ENCODE results near the gene RELN.

The RELN gene

DNA sequence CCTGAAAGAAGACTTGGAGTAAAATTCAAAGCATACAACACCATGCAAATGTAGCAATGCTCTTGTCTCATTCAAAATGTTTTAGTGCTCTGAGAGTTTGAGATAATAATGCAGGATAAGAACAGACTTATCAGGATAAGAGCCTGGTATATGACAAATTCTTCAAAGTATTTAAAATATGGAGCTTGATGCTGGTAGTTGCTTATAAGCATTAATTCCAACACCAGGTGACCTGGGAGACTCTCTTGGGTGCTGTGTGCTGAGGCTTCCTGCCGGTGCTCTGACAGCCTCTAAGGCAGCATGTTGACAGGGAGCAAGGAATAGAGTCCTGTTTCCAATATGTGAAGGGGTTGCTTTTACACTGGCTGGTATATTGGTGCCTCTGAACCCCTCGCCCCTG is 508.7 kb downstream of the RELN start:
- DNase-seq (ENCODE audit: low spot score) = no peak

DNA sequence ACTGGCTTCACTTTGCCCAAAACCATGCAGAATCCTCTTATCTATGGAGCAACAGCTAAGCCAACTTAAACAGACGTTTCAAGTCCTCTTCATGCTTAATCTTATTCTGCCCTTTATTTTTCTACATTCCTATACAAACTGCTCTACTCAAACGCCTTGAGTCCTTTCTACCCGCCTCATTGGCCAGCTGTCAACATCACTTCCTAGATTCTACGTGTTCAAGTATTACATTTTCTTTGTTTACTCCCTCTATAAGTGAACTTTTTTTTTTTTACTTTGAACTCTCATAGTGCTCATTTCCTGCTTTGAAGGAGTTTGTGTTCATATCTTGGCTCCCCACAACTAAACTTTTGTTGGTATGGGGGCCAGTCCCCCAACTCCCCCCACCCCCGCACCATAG is 514.5 kb downstream of the RELN start:
- DNase-seq (ENCODE audit: low spot score) = no peak

DNA sequence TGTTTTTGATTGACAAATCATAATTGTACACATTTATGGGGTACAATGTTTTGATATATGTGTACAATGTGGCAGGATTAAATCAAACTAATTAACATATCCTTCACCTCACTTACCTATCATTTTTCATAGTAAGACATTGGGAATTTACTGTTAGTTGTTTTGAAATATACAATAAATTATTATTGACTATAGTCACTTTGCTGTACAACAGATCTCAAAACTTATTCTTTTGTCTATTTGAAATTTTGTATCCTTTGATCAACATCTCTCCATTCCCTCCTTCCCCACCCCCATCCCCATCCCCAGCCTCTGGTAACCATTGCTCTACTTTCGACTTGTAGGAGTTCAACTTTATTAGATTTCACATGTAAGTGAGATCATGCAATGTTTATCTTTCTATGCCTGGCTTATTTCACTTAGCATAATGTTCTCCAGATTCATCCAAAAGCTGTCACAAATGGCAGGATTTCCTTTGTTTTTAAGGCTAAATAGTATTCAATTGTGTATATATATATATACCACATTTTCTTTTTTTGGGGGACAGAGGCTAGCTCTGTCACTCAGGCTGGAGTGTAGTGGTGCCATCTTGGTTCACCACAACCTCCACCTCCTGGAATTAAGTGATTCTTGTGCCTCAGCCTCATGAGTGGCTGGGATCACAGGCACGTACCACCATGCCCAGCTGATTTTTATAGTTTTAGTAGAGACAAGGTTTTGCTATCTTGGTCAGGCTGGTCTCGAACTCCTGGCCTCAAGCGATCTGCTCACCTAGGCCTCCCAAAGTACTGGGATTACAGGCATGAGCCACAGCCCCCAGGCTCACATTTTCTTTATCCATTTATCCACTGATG is 520.1 kb downstream of the RELN start:
- no peak for DNase-seq (ENCODE audit: low spot score)

DNA sequence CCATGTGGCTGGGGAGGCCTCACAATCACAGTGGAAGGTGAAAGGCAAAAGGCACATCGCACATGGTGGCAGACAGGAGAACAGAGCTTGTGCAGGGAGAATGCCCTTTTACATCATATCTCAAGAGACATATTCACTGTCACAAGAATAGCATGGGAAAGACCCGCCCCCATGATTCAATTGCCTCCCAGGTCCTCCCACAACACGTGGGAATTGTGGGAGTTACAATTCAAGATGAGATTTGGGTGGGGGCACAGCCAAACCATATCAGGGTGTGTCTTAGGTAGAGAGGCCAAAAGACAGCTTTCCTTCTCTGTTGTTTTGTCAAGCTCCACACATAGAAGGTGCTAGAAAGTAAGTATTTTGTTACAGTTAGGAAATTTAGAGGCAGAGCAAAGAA is 522.6 kb downstream of the RELN start:
- DNase-seq (ENCODE audit: low spot score) = no peak

DNA sequence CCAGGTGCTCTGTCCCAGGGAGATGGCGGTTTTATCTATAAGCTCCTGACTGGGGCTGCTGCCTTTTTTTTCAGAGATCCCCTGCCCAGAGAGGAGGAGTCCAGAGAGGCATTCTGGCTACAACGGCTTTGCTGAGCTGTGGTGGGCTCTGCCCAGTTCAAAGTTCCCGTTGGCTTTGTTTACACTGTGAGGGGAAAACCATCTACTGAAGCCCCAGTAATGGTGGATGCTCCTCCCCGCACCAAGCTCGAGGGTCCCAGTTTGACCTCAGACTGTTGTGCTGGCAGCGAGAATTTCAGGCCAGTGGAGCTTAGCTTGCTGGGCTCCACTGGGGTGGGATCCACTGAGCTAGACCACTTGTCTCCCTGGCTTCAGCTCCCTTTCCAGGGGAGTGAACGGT is 527.1 kb downstream of the RELN start:
- DNase-seq (ENCODE audit: low spot score) = no peak

DNA sequence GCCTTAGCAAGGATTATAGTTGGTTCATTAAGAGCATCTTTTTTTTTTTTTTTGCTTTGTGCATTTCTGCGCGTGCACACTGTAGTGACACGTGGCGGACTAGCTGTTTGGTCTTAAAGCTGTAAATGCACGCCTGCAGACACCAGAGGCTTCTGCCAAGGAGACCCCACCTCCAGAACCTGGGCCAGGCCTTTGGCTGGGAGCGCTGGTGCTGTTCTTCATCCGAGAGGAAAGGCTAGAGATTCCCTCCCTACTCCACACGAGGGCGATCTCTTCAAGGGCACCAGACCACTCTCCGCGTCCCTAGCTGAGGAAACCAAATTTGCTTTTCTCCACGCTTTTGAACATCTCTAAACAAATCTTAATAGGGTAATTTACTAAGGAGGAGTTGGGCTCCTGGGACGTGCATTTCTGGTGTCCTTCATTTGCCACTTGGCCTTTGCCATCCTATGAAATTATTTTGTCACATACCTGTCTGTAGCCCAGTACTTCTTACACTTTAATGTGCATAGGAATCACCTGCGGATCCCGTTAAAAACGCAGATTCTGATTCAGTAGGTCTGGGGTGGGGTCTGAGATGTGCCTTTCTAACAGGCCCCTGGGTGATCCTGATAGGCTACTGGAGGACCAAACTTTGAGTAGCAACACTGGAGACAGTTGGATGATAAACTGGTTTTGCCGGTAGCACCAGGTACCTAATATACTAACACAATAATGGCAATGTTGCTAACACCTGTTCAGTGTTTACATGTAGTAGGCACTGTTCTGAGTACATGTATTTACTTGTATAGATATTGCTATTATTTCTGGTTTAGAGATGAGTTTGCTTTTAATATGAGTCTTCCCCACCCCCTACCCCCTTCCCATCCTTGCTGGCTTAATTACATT is 542.1 kb downstream of the RELN start:
- DNase-seq (ENCODE audit: low spot score) = peak; percentile 79

DNA sequence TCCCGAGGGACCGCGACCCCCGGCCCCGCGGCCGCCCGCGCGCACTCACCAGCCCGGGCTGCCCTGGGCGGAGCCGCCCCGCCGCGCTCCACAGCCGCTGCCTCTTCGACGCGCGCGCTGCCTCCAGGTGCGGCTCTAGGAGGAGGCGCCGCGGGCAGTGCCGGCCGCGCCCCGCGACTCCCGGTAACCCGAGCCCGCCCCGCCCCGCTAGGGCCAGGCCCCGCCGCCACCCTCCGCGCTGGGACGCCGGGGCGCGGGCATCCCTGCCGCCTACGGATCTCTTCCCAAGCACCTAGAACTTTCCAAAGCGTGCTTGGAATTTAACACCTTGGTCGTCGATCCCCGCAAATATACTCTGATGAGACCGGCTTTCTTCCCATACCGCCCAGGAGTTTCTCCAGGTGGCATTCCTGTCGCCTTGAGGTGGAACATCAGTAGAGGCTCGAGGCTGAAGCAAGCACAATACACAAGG is 543.4 kb downstream of the RELN start, which contains the start of gene SLC26A5:
SLC26A5 (minus strand) TSS at position 159 of the 472 bp plus-strand sequence. CDS start 24,693 bp downstream, outside the sequence.
- DNase-seq (ENCODE audit: low spot score) = no peak

DNA sequence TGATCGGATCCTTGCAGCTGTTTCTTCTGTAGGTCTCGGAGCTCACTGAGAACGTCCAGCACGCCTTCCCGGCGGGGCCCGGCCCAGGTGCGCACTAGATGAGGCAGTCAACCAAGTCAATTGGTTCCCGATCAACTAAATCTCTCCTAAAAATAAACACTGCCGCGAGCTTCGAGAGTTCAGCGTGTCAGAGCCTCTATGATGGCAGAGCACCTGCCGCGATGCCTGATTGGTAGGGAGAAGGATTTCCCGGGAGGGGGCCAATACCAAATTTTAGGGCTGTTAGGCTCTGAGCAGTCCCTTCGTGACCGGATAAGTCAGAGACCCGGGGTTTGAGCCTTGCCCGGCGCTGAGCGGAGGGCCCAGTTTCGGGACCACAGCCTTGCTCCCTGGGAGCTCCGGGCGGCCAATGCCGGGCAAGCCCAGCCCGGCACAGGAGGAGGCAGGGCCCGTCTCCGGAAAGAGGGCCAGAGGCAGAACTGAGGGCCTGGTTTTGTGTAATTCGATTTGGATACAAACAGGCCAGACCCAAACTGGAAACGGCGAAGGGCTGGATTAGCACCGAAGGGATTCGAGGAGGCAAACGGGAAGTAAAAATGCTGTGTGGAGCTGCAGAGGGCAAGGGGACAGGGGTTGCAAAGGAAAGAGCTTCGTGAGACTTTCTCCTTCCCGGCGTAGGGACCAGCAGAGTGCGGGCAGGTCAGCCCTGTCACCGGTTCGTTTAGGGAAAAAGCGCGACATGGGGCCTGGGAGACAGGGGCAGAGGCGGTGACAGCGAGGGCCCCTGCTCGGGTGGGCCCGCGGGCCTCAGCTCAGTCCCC is 544.0 kb downstream of the RELN start:
- no peak for DNase-seq (ENCODE audit: low spot score)

DNA sequence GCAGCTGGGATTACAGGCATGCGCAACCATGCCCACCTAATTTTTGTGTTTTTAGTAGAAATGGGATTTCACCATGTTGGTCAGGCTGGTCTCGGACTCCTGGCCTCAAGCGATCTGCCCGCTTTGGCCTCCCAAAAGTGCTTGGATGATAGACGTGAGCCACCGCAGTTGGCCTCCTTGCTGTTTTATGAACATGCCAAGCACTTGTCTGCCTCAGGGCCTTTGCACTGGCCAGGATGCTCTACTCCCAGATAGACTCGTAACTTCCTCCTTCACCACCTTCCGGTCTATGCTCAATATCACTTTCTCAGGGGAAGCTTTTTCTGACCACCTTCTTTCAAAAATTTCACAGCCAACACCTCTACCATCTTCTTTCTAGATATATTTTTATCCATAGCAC is 549.8 kb downstream of the RELN start:
- DNase-seq (ENCODE audit: low spot score) = no peak

DNA sequence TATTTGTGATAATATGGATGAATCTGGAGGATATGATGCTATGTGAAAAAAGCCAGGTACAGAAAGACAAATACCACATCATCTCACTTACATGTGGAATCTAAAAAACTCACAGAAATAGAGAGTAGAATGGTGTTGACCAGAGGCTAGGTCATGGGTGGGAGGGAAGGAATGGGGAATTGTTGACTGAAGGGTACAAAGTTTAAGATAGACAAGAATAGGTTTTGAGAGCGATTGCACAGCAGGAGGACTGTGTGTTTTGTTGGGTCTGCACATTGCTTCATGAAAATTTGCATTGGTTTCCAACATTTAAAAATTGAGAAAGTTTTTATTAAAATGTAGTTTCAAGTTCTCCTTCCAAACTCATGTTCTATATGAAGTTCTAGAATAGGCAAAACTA is 551.8 kb downstream of the RELN start:
- DNase-seq (ENCODE audit: low spot score) = no peak

DNA sequence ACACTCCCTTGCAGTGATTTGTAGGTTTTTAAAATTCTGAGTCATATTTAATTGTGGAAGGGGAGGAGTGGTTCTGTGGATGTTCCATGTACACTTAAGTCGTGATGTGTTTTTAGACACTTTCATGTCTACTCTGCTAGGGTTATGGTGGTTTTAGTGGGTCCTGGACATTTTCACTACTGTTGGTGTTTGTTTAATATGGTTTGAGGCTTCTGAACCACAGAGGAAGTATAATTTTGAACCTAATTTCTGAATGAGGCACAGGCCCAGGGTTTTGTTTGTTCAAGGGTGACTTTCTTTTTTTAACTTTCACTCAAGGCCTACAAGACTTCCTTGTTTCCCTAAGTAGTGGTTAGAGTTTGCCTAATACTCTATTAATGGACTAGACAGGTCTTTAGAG is 556.7 kb downstream of the RELN start:
- no peak for DNase-seq (ENCODE audit: low spot score)

DNA sequence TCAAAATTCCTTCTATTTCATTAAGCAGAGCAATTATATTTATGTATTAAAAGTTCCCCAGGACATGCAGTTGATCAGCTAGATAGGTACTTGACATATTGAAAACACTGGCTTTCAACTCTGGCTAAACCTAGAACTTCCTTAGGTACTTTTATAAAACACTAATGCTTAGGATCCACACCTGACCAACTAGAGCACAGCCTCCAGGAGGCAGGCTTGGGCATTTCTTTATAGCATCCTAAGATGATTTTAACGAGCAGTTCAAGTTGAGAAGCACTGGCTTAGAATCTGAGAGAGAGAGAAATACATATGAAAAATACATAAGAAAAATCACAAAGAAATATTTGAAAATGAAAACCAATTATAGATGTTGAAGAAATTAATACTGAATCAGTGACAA is 564.3 kb downstream of the RELN start:
- no peak for DNase-seq (ENCODE audit: low spot score)

DNA sequence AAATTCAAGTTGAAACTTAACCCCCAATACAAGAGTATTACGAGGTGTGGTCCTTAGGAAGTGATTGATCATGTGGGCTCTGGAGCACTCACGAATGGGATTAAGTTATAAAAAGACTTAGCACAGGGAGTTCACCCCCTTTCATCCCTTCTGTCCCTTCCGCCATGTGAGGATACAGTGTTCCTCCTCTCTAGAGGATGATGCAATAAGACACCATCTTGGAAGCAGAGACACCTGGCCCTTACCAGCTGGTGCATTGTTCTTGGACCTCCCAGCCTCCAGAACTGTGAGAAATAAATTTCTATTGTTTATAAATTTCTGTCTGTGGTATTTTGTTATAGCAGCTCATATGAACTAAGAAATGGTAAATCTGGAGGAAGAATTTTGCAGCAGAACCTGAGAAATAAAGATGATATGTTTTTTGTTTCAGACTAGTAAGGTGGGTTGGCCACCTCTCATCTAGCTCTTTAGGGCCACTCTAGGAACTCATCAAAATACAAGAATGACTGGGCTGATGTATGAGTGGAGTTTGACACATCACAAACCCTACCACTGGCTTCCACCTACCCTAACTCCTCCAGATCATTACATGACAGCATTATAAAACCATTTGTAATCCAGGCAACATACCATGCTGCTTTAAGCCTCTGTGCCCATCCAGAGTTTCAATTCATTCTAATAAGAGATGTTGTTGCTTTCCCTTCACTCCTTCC is 565.8 kb downstream of the RELN start:
- no peak for DNase-seq (ENCODE audit: low spot score)

Measured in COLO829 (cell line).